ENCODE measurements around the gene OR52E6. TPM values are rescaled to one million over a fixed set of nuclear protein-coding genes. Genes with fewer than 3 reads are reported as not detected.

OR52E6 gene
- total RNA-seq = not detected in 2 replicates

DNA sequence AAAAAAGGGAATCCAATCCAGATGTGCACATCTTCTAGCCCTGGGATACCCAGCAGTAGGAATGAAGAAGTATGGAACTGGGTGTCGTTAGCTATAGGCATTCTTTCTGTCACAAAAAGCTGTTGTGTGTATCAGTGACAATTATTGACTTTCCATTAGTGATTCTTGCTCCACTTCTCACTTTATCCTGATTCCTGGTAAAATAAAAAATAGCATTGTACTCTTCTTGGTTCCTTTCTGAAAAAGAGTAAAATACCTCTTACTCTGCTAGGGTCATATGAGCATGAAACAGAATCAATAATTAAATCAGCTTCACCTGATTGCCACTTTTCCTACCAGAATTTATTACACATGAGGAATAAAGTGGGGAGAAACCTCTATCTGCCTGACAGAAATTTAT lies at the start of gene OR52E6:
TSS of gene OR52E6 (minus strand) at position 101 of the 400 bp plus-strand sequence. CDS start at position 101, 0 bp downstream.

DNA sequence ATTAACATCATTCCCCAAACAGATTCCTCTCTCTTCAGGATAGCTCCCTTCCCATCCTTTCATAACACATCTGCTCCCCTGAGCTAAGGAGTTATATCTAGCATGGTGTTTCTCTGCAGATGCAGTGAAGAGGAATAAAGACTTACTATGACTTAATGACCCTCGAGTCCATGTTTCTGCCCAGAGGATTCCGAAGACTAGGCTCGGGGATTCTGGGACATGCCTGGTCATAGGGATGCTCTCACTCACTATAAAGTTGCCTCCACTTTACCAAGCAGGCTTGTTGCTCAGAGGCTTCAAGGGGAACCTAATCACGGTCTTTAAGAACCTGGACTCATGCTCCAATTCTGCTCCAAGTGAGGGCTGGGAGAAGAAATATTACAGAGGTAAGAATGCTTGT lies 38.6 kb upstream of the OR52E6 start, which contains the start of gene OR52E4:
TSS of gene OR52E4 (plus strand) at position 301 of the 400 bp plus-strand sequence. CDS start 3,664 bp downstream, outside the sequence.

DNA sequence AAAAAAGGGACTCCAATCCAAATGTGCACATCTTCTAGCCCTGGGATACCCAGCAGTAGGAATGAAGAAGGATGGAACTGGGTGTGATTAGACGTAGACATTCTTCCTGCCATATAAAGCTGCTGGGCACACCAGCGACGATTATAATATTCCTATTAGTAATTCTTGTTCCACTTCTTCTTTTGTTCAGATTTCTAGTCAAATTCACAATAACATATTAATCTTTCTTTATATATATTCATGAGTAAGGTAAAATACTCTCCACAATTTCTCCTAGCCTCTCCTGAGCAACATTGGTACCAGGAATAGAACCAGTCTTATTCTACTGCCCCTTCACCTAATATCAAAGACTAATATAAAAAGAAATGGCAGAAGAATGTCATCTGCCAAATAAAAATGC lies 15.9 kb upstream of the OR52E6 start, which contains the start of gene OR52E8:
TSS of gene OR52E8 (minus strand) at position 101 of the 400 bp plus-strand sequence. CDS start at position 101, 0 bp downstream.

DNA sequence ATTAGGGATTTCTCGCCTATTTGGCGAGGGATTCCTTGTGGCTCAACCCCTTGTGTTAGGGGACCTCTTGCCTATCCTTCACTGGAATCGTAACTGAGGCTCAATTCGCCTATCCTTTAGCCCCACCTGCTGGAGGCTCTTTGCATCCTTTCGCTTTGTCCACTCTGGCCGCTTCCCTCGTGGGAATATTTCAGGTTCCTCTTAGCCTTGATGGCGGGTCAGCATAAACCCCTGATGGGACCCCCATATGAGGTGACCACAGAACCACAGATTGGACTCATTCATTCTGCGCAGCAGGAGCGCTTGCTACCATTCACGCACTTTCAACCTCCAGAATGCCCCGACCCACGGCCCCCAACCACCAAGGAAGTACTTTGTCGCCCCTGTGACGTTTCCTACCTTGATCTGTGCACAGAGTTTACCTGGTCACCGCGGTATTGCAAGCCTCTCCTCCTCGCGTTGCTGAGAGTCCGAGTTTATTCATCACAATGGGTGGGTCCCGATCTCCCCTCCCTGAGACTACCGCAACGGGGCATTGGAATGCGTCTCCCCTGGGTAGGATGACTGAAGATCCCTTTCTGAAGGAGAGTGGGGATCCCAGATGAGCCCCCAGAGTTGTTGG lies 33.1 kb downstream of the OR52E6 start, which contains the start of gene OR52N2:
TSS of gene OR52N2 (plus strand) at position 425 of the 622 bp plus-strand sequence. CDS start 11,412 bp downstream, outside the sequence.

DNA sequence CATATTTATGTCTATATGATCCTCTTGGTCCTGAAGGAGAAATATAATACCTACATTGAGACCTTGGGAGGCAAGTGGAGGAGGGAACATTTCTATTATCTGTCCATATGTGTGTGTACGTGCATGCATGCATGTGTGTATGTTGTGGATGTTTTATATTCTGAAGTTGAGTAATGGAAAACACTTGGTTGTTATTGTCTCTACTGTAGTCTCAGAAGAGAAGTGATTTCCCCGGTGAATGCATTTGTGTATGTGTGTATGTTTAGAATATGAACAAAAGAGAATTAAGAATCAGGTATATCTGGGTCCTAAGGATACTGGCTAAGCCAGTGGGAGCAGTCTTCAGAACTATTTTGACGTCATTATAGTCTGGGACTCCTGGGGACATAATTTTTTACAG lies 50.5 kb downstream of the OR52E6 start, which contains the start of gene OR52N1:
TSS of gene OR52N1 (minus strand) at position 101 of the 400 bp plus-strand sequence. CDS start 2,449 bp downstream, outside the sequence.

Other genes with a start within 250 kb of the OR52E6 start
- gene TRIM6, start 245.3 kb downstream of the OR52E6 start, total RNA-seq = 0.32 and 0.72 TPM in 2 replicates
- gene TRIM34, start 216.9 kb downstream of the OR52E6 start, total RNA-seq = 6.0 and 7.8 TPM in 2 replicates
- 12.0 and 16.2 TPM in 2 replicates for gene TRIM5, start 156.8 kb downstream of the OR52E6 start, total RNA-seq
- 21.7 and 56.9 TPM in 2 replicates for gene TRIM22, start 152.1 kb downstream of the OR52E6 start, total RNA-seq
- gene OR56B1, start 105.4 kb downstream of the OR52E6 start, total RNA-seq = not detected in 2 replicates
- gene OR52N4, start 87.7 kb downstream of the OR52E6 start, total RNA-seq = not detected in 2 replicates
- not detected in 2 replicates for gene OR52N5, start 58.5 kb downstream of the OR52E6 start, total RNA-seq
- not detected in 2 replicates for gene OR52N1, start 50.6 kb downstream of the OR52E6 start, total RNA-seq
- not detected in 2 replicates for gene OR52N2, start 33.0 kb downstream of the OR52E6 start, total RNA-seq
- gene OR52E8, start 15.8 kb upstream of the OR52E6 start, total RNA-seq = not detected in 2 replicates
- gene OR52E4, start 38.7 kb upstream of the OR52E6 start, total RNA-seq = not detected in 2 replicates
- gene OR52E5, start 51.3 kb upstream of the OR52E6 start, total RNA-seq = not detected in 2 replicates
- gene OR56A3, start 100.4 kb upstream of the OR52E6 start, total RNA-seq = not detected in 2 replicates
- not detected in 2 replicates for gene OR56A5, start 126.6 kb upstream of the OR52E6 start, total RNA-seq
- not detected in 2 replicates for gene OR52L1, start 145.1 kb upstream of the OR52E6 start, total RNA-seq
- not detected in 2 replicates for gene OR56A4, start 165.0 kb upstream of the OR52E6 start, total RNA-seq
- not detected in 2 replicates for gene OR56A1, start 188.9 kb upstream of the OR52E6 start, total RNA-seq

Measured in cardiac atrium fibroblast (primary cell).